ENCODE measurements around the gene HOXC4.
"Not testable (repeated sequence)": the region's sequence is repeated elsewhere in the genome, so short reads cannot be mapped to it uniquely, and the experiment has no call there.

HOXC4 gene

DNA sequence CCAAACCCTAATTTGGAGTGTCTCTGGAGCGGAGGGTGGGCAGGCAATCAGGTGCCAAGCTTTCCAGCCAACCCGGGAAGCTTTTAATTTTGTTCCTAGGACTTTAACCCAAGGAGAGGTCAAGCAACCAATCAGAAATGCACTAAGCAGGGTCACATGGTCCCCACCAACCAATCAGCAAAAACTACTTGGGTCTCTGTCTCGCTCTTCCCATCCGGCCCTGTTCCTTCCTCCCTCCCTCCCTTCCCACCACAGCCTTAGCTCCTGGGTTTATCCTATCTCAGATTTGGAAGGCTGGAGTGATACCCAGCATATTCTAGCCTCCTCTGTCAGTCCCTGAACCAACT lies 13.5 kb upstream of the HOXC4 start:
- no peak for DNase-seq (ENCODE audit: low read depth, low spot score)

GRCh38 chr12:54040648-54041047 lies 13.0 kb upstream of the HOXC4 start:
- DNase-seq (ENCODE audit: low read depth, low spot score), result no peak

- no peak for DNase-seq (ENCODE audit: low read depth, low spot score)
These were observed 12.4 kb upstream of the HOXC4 start for GRCh38 chr12:54041097-54041690.

DNA sequence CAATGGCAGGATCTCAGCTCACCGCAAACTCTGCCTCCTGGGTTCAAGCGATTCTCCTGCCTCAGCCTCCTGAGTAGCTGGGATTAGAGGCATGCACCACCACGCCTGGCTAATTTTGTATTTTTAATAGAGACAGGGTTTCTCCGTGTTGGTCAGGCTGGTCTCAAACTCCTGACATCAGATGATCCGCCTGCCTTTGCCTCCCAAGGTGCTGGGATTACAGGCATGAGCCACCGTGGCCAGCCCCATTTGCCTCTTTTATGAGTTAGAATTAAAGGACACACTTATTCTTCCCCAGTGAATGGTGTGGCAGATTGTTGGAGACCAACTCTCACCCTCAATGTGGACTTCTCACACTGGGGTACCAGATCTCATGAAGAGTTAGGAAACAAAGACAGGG lies 11.6 kb upstream of the HOXC4 start:
- DNase-seq (ENCODE audit: low read depth, low spot score), result not testable (repeated sequence)

GRCh38 chr12:54042970-54043853 lies 10.4 kb upstream of the HOXC4 start:
- DNase-seq (ENCODE audit: low read depth, low spot score), result no peak

DNA sequence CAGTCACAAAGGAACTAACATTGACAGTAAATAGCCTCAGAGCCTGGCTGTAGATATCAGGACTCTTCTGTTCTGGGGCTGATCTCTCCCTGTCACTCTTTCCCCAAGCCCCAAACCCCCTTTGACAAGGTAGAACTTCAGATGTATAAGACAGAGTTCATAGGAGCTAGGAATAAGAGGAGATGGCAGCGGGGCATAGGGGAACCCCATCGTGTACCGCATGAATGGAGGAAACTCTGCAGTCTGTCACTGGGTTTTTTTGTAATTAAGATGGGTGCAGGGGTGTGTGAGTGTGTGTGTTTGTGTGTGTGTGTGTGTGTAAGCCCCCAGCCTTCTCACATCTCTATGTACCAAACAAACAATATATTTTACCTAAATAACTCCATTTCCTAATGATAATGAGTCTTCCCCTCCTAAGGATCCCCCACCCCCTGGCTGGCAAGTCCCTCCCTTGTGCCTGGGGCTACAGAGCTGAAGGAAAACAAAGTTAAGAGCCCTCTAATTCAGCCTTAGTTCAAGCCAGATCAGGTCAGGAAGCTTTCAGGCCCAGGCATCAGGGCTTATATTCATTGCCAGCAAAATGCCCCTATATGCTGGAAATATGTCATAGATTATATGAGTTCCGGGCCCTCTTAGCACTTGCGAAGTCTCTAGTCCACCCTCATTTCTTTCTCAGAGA lies 9.1 kb upstream of the HOXC4 start:
- no peak for DNase-seq (ENCODE audit: low read depth, low spot score)

DNA sequence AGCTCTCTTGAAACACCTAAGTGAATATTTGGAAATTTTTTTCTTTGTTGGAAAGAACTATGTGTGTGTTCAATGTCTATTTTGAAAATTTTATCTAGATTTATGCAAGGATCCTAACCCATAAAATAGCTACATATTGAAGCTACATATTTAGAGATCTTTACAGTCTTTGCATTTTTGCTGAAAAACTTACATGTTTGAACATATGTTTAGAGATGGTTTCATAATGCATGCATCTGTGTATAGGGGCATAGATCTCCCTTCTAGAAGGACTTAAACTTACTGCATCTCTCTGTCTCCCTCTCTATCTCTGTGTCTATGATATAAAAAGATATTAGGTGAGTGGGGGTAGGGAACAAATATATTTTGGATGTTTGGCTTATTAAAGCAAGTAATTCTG lies 8.2 kb upstream of the HOXC4 start:
- no peak for DNase-seq (ENCODE audit: low read depth, low spot score)

DNA sequence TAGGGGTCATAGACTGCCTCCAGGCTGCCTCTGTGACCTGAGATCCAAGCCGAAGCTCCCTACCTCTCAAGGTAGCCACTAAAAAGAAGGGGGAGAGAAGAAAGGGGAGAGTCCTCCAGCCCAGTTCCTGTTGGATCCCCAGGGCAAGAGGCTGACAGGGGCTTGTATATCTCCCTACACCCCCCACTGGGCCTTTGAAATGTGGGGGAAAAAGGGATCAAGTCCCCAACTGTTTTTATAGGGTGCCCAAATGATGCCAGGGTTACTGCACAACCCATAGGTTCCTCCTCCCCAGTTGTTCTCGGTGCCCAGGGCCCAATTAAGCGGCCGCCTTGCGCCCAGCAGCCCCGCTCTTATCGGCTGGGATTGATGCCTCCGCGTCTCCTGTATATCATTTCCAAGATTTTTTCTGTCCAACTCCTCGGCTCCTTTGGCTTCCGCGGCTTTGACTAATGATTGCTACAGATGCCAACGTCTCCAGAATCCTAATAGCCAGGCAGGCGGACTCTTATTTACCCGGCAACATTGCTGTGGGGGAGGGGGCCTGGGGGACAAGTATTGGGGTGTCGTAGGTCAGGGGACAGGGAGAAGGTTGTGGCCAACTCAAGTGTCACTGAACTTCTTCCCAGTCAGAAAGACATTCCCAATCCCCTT lies 7.6 kb upstream of the HOXC4 start:
- DNase-seq (ENCODE audit: low read depth, low spot score), result no peak

GRCh38 chr12:54046809-54047159 lies 6.9 kb upstream of the HOXC4 start:
- no peak for DNase-seq (ENCODE audit: low read depth, low spot score)

GRCh38 chr12:54047160-54047963 lies 6.3 kb upstream of the HOXC4 start:
- no peak for DNase-seq (ENCODE audit: low read depth, low spot score)

DNA sequence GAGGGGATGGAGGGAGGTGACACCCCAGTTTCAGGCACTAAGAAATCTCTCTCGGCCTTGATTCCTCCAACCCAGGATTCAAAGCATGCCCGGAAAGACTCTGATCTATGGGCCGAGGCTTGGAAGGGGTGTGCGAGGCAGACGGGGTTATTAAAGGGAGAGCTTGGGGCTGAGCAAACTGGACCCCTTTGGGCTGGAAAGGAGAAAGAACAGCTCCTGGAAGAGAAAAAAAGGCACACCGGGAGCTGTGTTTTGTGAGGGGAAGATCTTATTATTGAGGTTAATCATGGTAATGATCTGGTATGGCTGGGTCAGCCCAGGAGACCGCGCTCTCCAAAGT lies 5.7 kb upstream of the HOXC4 start:
- DNase-seq (ENCODE audit: low read depth, low spot score), result no peak

DNA sequence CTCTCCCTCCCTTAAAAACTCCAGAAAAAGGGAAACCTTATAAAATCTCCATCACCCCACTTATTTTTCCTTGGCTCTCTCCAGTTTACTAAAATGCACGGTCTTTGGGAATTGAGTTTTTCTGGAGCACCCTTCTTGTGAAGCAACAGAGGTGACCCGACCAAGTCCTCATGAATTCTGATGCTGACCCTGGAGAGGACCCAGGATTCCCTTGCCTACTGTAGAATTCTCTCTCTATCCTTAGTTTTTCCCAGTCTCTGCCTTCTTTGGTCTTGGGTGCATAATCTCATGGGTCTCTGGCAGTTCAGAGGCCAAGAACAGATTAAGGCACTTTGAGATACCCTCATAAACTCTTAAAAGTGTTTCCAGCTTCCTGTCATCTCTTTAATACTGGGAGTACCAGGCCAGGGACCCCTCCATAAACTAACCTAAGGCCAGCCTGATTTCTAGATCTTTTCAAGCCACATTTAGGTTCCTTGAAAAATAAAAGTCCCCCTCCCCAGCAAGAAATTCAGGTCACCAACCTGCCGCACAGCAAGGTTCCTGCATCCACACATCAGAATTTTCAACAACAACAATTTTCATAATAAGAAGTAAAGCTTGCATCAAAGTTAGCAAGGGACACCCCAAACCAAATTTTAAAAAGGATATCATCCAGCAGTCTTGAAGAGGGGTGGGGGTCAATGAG lies 5.1 kb upstream of the HOXC4 start:
- no peak for DNase-seq (ENCODE audit: low read depth, low spot score)

GRCh38 chr12:54049108-54049507 lies 4.5 kb upstream of the HOXC4 start:
- no peak for DNase-seq (ENCODE audit: low read depth, low spot score)

- no peak for DNase-seq (ENCODE audit: low read depth, low spot score)
These were observed 3.2 kb upstream of the HOXC4 start for GRCh38 chr12:54050482-54050810.

DNA sequence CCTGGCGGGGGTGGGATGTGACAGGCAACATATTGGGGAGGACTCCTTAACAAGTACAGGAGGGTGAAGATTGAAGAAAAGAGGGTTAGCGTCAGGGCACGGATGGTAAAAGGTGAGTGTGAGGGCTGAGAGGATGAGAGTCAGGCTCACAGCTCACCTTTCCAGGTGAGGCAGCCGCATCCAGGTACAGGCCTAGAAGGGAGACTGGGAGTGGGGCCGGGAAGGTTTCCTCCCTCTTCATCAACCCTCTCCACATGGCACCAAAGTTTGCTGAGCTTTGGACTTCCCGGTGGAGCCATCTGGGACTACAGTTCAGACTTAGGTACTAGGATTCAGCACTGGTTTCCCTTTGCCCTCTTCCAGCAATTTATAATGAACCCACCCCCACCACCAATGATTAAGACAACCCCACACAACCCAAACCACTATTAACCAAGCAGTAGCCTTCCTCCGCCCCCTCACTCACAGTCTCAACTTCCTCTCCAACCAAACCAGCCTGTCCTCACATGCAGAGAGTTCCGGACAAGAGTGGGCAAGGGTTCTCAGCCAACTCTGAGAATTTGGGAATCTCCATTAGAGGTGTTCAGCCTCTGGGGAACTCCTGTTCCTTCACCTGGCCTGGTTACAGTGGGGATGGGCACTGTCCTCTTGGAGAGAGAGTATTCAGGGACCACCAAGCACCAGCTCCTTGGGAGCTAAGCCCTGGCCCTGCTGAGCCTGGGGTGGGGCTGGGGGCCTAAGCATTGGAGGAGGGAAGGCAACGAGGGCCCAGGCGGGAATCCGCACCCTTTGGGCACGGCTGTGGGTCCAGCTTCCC lies 2.4 kb upstream of the HOXC4 start:
- DNase-seq (ENCODE audit: low read depth, low spot score), result no peak

DNA sequence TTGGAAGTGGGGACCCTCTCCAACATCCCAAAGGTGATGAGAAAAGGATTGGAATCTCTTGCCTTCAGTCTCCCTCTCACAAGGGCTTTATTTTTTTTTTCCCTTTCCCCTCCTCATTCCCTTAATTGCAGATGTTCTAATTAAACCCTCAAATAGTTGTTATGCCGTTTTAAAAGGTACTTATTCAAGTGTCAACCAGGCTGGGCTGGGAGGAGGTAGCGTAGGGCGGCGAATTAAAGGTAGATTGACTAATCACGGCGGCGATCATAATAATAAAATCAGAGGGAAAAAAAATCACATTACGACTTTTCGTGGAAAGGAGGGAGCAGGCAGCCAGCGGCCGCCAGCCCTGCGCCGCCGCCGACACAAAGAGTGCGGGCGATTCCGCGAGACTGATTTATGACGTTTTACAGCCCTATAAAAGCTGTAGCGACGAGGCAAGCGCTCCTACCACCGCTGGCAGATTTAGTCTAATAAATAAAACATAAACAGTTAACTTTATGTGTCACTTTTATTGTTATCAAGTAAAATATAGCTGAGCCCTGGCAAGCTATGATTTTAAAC lies 1.7 kb upstream of the HOXC4 start:
- DNase-seq (ENCODE audit: low read depth, low spot score), result no peak

DNA sequence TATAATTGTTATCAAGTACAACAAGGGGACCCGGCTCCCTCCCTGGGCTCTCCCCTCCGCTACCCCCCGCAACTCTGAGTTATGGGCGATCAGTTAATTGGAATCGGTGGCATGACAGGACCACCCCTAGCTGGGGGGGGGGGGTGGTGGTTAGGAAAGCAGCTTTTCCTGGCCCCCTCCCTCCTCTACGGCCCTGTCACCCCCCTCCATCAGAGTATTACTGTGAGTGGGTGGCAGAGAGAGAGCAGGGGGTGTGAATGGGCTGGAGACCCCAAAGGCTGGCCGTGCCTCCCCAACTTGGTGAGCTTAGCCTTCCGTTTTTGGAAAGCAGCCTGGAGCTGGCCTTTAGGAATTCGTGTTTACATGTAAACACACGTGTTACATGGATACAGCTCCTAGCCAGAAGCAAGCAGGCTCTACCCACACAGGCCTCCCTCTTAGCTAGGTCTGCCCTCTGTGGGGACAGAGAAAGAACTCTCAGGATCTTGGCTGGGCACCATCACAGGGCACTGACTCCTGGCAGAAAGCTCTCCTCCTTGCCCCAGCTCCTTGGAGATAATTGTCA lies 1.1 kb upstream of the HOXC4 start:
- no peak for DNase-seq (ENCODE audit: low read depth, low spot score)

GRCh38 chr12:54053003-54053750 lies 458 bp upstream of the HOXC4 start:
- DNase-seq (ENCODE audit: low read depth, low spot score), result no peak

GRCh38 chr12:54054742-54055194 lies 1.1 kb downstream of the HOXC4 start:
- no peak for DNase-seq (ENCODE audit: low read depth, low spot score)
